NCI-H128 (cell line): Measurements from ENCODE around the gene ZNF473.

Experiments used
- DNase-seq: peaks from one replicate; lab custom pipeline; 2025; ENCODE audit not compliant: unreplicated experiment; lab: John Stamatoyannopoulos, UW

The ZNF473 gene

GRCh38 chr19:50025794-50026549, at the start of gene ZNF473:
Gene ZNF473 (plus strand): TSS chr19:50026005. CDS start chr19:50031083, 5,078 bp downstream.
- DNase-seq, result peak; percentile 97

DNA sequence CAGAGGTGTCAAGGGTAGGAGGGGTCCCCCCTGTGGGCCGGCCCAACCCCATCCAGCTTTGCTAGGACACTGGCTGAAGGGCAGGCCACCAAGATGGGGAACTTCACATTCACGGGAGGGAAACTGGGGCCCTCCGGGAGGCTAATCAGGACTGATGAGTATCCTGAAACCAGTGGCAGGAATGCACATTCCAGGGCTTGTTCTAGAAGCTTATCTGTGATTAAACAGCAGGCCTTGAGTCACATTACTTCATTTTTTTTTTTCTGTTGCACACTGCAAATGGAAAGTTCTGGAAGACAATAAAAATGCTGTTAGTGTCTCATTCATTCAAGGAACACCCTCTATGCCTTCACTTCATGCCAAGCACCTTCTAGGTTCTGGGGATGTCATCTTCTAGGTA, 49.3 kb upstream of the ZNF473 start:
- DNase-seq, result no peak

GRCh38 chr19:49977076-49977475, 48.7 kb upstream of the ZNF473 start:
- no peak for DNase-seq

- no peak for DNase-seq
Measured at GRCh38 chr19:49977881-49978280, 47.9 kb upstream of the ZNF473 start.

DNA sequence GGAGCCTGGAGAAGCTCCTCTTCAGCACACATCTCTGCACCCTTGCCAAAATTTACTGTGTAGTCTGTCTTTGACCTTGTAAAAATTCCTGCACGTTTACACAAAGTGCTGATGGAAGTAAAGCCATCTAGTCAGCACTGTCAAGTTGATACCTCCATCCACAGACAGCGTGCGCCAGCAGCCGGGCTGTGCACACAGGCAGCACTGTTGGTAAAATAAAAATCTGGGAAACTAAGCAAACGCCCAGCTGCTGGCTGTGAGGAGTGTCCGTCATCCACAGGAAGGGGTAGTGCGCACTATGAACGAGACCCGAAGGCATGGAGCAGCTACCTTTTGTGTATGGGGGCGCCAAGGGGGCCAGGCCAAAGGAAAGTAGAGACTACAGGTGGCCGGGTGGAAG, 47.5 kb upstream of the ZNF473 start:
- no peak for DNase-seq

DNA sequence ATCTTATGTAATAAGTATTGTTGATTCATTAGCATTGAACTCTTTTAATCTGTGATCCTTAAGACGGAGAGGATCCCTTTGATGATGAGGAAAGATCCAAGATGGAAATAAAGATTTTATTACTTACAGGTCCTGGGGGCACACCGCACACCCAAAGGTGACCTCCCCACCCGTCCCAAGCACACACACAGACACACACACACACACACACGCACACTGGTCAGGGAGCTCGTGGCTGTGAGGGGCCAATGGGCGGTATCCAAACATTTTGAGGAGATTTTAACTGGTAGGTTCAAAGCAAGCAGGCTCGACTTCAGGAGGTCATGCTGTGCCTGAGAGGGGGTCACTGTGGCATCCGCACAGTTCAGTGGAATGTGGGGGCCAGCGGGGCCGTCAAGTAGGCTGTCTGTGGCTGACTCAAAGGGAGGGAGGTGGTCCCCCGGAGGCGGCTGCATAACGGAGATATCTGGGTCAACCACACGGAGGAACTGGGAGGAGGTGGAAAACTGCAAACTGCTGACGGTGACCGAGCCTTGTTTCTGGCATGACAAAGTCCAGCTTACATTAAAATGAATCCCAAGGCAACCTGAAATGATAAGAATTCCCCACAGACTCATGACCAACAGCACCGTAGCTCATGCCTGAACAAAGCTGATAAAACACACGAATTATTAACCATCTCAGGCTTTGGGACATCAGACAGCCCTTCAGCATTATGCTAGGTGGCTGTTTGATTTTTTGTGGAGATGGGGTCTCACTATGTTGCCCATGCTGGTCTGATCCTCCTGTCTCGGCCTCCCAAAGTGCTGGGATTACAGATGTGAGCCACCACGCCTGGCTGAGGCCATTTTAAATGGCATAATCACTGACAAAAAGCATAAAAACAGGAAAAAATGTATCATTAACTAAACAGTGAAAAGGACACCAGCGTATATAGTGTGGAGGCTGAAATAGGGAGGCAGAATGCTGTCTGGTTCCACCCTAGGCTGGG, 43.9 kb upstream of the ZNF473 start:
- no peak for DNase-seq

DNA sequence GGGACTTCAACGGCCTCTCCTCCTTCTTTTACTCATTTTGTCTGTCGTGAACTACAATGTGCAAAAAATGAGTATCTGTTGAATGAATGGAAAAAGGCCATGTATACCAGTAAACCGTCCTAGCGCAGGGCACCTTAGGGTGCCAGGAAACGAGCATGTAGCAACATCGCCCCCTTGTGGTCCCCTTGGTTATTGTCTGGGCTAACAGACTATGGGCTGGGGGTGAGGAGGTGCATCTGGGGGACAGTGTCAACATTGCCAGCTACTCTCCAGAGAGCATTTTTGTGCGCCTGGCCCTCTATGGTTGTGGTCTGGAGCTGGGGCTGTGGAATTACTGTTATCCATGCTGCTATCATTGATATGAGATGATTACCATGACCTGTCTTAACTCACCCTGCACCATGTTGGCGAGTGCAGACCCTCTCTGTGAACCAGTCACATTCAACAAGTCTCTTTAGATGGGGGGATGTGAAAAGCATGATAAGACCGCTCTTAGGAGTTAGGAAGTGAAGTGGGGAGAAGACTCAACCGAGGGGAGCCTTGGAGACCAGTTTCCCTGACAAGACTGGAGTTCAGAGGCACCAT, 42.1 kb upstream of the ZNF473 start:
- peak; percentile 22 for DNase-seq

DNA sequence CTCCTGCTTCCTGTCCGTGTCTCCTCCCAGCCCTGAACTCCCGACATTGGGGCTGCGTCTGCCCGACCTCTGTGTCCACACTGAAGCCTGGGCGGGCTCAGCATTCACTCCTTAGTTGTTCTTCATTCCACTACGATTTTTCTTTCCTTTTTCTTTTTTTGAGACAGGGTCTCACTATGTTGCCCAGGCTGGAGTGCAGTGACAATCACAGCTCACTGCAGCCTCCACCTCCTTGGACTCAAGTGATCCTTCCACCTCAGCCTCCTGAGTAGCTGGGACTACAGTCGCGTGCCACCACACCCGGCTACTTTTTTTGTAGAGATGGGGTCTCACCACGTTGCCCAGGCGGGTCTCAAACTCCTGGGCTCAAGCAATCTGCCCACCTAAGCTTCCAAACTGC, 41.3 kb upstream of the ZNF473 start:
- no peak for DNase-seq

GRCh38 chr19:49985871-49986270, 39.9 kb upstream of the ZNF473 start:
- DNase-seq, result no peak

DNA sequence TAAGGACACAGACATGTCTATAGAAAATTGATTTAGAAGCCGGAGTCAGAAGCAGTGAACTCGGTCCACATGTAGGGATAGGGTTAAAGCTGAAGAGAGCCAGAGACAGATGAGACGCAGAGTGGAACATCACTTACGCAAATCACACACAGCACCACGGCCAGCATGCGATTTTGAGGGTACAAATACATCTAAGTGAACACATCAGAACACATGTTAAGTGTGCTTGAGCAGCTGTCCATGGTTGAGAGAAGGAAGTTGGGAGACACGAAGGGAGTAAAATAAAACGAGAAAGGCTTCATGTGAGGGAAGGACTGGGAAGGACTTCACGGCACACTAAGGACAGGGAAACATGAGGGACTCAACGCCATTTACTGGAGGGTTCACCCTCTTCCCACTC, 39.5 kb upstream of the ZNF473 start:
- DNase-seq, result no peak

- no peak for DNase-seq
Measured at GRCh38 chr19:49987159-49987698, 38.6 kb upstream of the ZNF473 start.

- no peak for DNase-seq
Measured at GRCh38 chr19:49988007-49988406, 37.8 kb upstream of the ZNF473 start.

- DNase-seq, result no peak
Measured at GRCh38 chr19:49988433-49988832, 37.4 kb upstream of the ZNF473 start.

DNA sequence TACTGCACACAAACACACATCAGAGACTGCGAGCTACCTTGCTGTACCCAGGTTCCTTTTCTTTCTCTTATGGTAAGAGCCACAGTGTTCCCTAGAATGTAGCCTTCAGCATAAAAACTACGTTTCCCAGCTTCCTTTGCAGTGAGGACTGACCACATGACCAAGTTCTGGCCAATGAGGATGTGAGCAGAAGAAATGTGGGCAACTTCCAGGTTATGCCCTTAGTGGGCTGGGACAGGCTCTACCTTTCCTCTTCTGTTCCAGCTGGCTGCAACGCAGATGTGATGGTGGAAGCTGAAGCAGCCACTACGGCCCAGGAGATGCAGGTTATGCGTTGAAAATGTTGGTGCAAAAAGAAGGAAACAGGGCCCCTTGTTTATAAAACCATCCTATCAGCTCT, 28.1 kb upstream of the ZNF473 start:
- DNase-seq, result no peak

DNA sequence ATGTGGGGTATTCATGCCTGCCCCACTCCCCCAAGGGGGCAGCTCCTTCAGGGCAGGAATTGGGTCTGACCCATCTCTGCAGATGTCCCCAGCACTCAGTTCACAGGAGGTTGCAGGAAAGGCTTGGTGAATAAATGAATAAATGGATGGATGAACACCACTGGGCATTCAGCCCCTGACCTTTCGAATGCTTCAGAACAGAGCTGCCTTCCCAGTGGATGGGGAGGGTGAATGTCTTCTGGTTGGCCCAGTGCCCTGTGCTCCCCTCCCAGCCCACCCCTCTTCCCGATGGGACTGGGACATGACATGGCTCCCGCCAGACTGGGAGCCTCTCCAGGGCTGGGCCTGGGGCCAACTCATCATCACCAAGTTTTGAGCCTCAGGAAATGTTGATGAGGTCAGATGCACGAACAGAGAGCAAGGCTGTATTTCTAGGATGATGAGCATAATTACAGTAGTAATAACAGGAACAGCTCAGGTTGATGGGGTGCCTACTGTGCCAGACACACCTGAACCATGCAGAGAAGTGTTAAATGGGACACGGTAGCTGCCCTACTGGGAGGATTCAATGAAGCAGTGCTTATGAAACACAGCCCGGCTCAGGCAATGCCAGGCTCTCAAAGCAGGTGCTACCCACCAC, 26.3 kb upstream of the ZNF473 start:
- DNase-seq, result no peak

GRCh38 chr19:50000038-50000840, 25.6 kb upstream of the ZNF473 start:
- no peak for DNase-seq

- DNase-seq, result no peak
Measured at GRCh38 chr19:50000841-50001557, 24.8 kb upstream of the ZNF473 start.

GRCh38 chr19:50001775-50002174, 24.0 kb upstream of the ZNF473 start:
- no peak for DNase-seq

DNA sequence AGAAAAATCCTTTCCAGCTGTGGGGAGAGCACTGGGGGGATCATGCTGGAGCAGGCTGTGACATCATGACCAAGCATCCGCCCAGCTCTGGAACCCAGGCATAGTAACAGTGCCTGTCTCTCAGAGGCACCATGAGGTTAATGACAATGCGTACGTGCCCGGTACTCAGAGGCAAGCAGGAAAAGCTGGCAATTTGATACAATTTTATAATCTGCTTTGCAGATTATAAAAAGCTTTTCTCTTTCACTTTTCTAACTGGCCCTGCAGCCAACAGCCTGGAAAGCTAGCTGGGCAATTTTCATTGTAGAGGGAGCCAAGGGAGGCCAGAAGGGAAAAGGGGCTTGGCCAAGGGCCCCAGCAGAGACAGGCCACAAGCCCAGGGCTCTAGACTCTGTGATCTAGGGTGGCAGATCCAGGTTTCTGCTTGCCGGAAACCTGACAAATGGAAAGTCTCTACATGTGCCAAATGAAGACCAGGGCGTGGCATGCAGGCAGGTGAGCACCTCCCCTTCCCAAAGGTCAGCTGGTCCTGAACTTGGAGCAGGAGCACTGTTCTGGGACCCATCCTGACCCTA, 23.3 kb upstream of the ZNF473 start:
- DNase-seq, result no peak
